SK-N-SH (cell line): Measurements from ENCODE around the gene AKAP9.

Experiments
- CTCF ChIP-seq: fragments of 200-600 bp; sonication (generic); IDR thresholded peaks from 2 replicates; pipeline ENCODE4 v1.6.1; 2017; ENCODE audit warnings: antibody characterized with exemption, mild to moderate bottlenecking, moderate library complexity
- EP300 ChIP-seq, 2 experiments: IDR thresholded peaks; 2 replicates each; pipeline versions ENCODE4 v1.4.0 to v1.6.1; 2012; ENCODE audit warnings: borderline replicate concordance in 1 of 2, low read depth in 1 of 2, low read length in 1 of 2
- FOXJ3 ChIP-seq: sonication (generic); formaldehyde crosslinking; IDR thresholded peaks from 2 replicates; pipeline ENCODE4 v1.5.1; 2020; ENCODE audit warnings: mild to moderate bottlenecking, missing genetic modification reagents
- GABPA ChIP-seq: IDR thresholded peaks from 2 replicates; pipeline ENCODE4 v1.4.0; 2012; ENCODE audit warnings: low read depth, mild to moderate bottlenecking
- MXI1 ChIP-seq: IDR thresholded peaks from 2 replicates; pipeline ENCODE4 v1.6.1; 2012; ENCODE audit warnings: mild to moderate bottlenecking, low read depth, low read length, improper control_type of control experiment
- PBX3 ChIP-seq: IDR thresholded peaks from 2 replicates; pipeline ENCODE4; 2012
- POLR2AphosphoS5 ChIP-seq: IDR thresholded peaks from 2 replicates; pipeline ENCODE4 v1.6.1; 2012; ENCODE audit warnings: low read depth, low read length
- REST ChIP-seq: IDR thresholded peaks from 2 replicates; pipeline ENCODE4 v1.6.1; 2012; ENCODE audit warnings: mild to moderate bottlenecking, low read depth, low read length, moderate library complexity
- SMC3 ChIP-seq: IDR thresholded peaks from 2 replicates; pipeline ENCODE4 v1.6.1; 2012; ENCODE audit warnings: low read depth, low read length, improper control_type of control experiment
- TCF12 ChIP-seq: IDR thresholded peaks from 2 replicates; pipeline ENCODE4 v1.4.0; 2012
- TEAD4 ChIP-seq: IDR thresholded peaks from 2 replicates; pipeline ENCODE4 v1.4.0; 2012; ENCODE audit warnings: mild to moderate bottlenecking, borderline replicate concordance; ENCODE audit not compliant: insufficient read depth
- USF2 ChIP-seq: fragments of 150-350 bp; IDR thresholded peaks from 2 replicates; pipeline ENCODE4 v1.6.1; 2017; ENCODE audit warnings: antibody characterized with exemption, low read length, low read depth, borderline replicate concordance
- YY1 ChIP-seq: IDR thresholded peaks from 2 replicates; pipeline ENCODE4 v1.4.0; 2012; ENCODE audit warnings: low read depth, mild to moderate bottlenecking

GRCh38 chr7:92010215-92010614 is 69.6 kb downstream of the AKAP9 start:
- TF ChIP-seq PBX3 (no peak), CTCF (no peak), GABPA (no peak), YY1 (no peak), MXI1 (no peak), TCF12 (no peak), SMC3 (no peak), USF2 (no peak), POLR2AphosphoS5 (no peak), FOXJ3 (CRISPR knock-in tag) (no peak), EP300 (IDR thresholded peaks at IDR 0.05; ENCODE audit: borderline replicate concordance in 1 of 2, low read depth in 1 of 2, low read length in 1 of 2) (no peak), REST (no peak), TEAD4 (no peak)
